Mucosa of stomach (tissue), 1 donor: ENCODE results near the gene COL23A1.
"Not testable (repeated sequence)": the region's sequence is repeated elsewhere in the genome, so short reads cannot be mapped to it uniquely, and the experiment has no call there.

ENCODE experiments used
- H3K27me3 ChIP-seq: one replicate; pipeline ENCODE4 v1.7.0; 2013; ENCODE audit warnings: mild to moderate bottlenecking, low read length; ENCODE audit not compliant: control insufficient read depth, insufficient read depth
- H3K36me3 ChIP-seq: one replicate; pipeline ENCODE4 v1.7.0; 2013; ENCODE audit warnings: low read length; ENCODE audit not compliant: control insufficient read depth, insufficient read depth
- H3K4me1 ChIP-seq: one replicate; pipeline ENCODE4 v1.7.0; 2013; ENCODE audit warnings: mild to moderate bottlenecking, low read length; ENCODE audit not compliant: control insufficient read depth, insufficient read depth
- H3K4me3 ChIP-seq: one replicate; pipeline ENCODE4 v1.7.0; 2013; ENCODE audit warnings: low read length
- H3K9ac ChIP-seq: one replicate; pipeline ENCODE4 v1.7.0; 2013; ENCODE audit warnings: mild to moderate bottlenecking, low read length, moderate library complexity
- H3K9me3 ChIP-seq: one replicate; pipeline ENCODE4 v1.7.0; 2013; ENCODE audit warnings: mild to moderate bottlenecking, low read length, moderate library complexity; ENCODE audit not compliant: control insufficient read depth
- donor health status: Pancreatic carcinoma.

COL23A1 gene

GRCh38 chr5:178304761-178305645 is 285.2 kb downstream of the COL23A1 start:
- Histone ChIP-seq H3K4me1 (no peaks in the 10 kb centered on the region), H3K9me3 (no peaks in the 10 kb centered on the region), H3K4me3 (no peak overlapping the region), H3K36me3 (no peaks in the 10 kb centered on the region), H3K9ac (no peak overlapping the region), H3K27me3 (no peaks in the 10 kb centered on the region)

DNA sequence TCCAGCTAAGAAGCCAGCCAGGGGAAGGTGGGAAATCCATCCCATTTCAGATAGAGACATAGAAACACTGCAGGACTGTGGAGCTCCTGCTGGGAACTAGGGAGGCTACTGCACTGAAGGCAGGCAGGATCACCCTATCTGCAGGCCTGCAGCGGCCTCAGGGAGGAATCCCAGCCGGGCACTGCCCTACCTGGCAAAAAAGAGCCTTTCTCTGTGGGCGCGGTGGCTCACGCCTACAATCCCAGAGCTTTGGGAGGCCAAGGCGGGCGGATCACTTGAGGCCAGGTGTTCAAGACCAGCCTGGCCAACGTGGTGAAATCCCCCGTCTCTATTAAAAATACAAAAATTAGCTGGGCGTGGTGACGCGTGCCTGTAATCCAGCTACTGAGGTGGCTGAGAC is 286.2 kb downstream of the COL23A1 start:
- no peak overlapping the region for H3K9ac ChIP-seq
- H3K9me3 ChIP-seq: no peaks in the 10 kb centered on the region
- no peaks in the 10 kb centered on the region for H3K27me3 ChIP-seq
- H3K4me1 ChIP-seq: no peaks in the 10 kb centered on the region
- H3K4me3 ChIP-seq: no peak overlapping the region
- no peaks in the 10 kb centered on the region for H3K36me3 ChIP-seq

GRCh38 chr5:178302321-178302720 is 287.9 kb downstream of the COL23A1 start:
- not testable (repeated sequence) for H3K27me3 ChIP-seq, H3K9me3 ChIP-seq, H3K36me3 ChIP-seq, H3K4me1 ChIP-seq, H3K4me3 ChIP-seq, H3K9ac ChIP-seq

- H3K36me3 ChIP-seq: no peaks in the 10 kb centered on the region
- no peaks in the 10 kb centered on the region for H3K9me3 ChIP-seq
- no peaks in the 10 kb centered on the region for H3K27me3 ChIP-seq
- H3K4me1 ChIP-seq: no peaks in the 10 kb centered on the region
- H3K9ac ChIP-seq: no peak overlapping the region
- no peak overlapping the region for H3K4me3 ChIP-seq
These were observed 288.6 kb downstream of the COL23A1 start for GRCh38 chr5:178301641-178302040.

DNA sequence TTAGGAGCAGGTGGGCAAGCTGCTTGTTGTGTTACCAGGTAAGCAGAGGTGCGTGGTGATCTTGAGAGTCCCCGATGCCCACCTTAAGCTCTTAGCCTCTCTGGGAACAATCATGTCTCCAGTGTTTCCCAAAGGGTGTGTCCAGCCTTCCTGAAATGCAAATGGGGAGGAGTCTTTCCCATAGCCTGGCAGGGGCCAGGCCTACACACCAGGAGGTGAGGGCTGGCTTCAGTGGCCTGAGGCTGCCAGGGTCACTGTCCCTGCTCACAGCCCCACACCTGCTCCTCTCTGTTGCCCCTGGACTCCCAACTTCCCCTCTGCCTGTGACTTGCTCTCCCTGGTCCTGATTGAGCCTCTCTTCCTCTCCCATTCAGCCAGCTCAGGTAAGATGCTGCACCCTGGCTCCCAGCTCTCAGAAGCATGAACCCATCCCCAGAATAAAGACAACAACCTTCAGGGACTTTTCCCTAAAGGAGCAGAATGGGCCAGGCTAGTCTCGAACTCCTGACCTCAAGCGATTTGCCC is 291.8 kb downstream of the COL23A1 start:
- H3K4me3 ChIP-seq: no peak overlapping the region
- H3K9me3 ChIP-seq: no peaks in the 10 kb centered on the region
- H3K4me1 ChIP-seq: no peaks in the 10 kb centered on the region
- no peak overlapping the region for H3K9ac ChIP-seq
- no peaks in the 10 kb centered on the region for H3K36me3 ChIP-seq
- H3K27me3 ChIP-seq: no peaks in the 10 kb centered on the region

GRCh38 chr5:178297751-178298150 is 292.4 kb downstream of the COL23A1 start:
- no peaks in the 10 kb centered on the region for H3K36me3 ChIP-seq

DNA sequence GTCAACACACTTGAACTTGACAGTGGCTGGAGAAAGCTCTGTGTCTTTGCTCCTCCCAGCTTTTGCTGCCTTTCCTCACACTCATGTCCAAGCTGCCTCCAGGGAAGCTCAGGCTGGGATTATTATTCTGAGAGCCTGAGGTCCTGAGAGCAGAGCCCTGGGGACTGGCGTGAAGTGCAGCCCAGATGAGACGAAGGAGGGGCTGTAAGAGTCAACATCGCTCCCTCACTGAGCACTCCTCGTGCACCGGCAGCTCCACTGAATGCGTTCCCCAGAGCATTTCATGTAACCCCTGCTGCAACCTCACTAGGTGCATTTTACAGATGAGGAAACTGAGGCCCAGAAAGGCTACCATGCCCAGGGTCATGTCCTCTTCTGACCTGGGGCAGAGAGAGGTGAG is 294.1 kb downstream of the COL23A1 start:
- peaks cover 5% of the 10 kb centered on the region for H3K27me3 ChIP-seq

More at GRCh38 chr5:178297751-178298150, 292.4 kb downstream of the COL23A1 start:
- Histone ChIP-seq H3K27me3 (no peaks in the 10 kb centered on the region), H3K4me3 (no peak overlapping the region), H3K4me1 (no peaks in the 10 kb centered on the region), H3K9me3 (no peaks in the 10 kb centered on the region), H3K9ac (no peak overlapping the region)

DNA sequence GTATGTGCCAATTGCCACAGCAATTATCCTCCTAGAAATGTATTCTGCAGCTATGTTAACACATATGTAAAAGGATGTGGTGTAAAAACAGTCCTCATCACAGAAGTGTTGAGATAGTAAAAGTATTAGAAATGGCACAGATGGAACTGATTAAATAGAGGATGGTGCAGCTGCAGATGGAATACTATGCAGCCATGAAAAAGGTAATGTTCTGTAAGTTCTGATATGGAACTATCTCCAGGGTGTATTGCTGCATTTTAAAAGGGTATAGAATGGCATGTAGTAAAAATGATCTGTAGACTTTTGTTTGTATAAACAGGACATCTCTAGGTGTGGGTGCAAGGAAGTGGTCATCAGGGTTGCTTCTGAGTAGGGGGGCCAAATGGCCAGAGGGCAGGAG is 294.6 kb downstream of the COL23A1 start:
- Histone ChIP-seq H3K9ac (no peak overlapping the region), H3K9me3 (no peaks in the 10 kb centered on the region), H3K36me3 (no peaks in the 10 kb centered on the region), H3K27me3 (peaks cover 10% of the 10 kb centered on the region), H3K4me3 (no peak overlapping the region), H3K4me1 (no peaks in the 10 kb centered on the region)

More for the DNA sequence above, 294.1 kb downstream of the COL23A1 start:
- no peaks in the 10 kb centered on the region for H3K9me3 ChIP-seq
- no peaks in the 10 kb centered on the region for H3K4me1 ChIP-seq
- no peak overlapping the region for H3K4me3 ChIP-seq
- H3K9ac ChIP-seq: no peak overlapping the region
- H3K36me3 ChIP-seq: no peaks in the 10 kb centered on the region

DNA sequence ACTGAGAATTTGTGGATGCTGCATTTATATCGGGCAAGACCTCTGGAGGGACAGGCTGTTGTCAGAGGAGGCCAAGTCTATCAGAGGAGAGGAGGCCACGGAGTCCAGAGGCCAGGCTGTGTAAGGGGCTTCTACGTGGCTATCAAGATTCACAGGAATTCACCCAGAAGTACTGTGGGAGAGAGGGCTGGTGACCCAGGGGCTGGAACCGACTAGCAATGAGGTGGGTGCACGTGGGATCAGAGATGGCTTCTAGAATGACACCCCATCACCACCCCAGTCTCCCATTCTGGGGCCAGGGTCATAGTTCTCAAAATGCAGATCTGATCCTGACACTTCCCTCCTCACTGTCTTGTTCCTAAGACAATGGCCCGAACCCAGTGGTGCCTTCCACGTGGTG is 296.4 kb downstream of the COL23A1 start:
- Histone ChIP-seq H3K9ac (no peak overlapping the region), H3K36me3 (no peaks in the 10 kb centered on the region), H3K4me1 (no peaks in the 10 kb centered on the region), H3K9me3 (no peaks in the 10 kb centered on the region), H3K4me3 (no peak overlapping the region), H3K27me3 (peaks cover 17% of the 10 kb centered on the region)

GRCh38 chr5:178293400-178293799 is 296.8 kb downstream of the COL23A1 start:
- Histone ChIP-seq H3K4me3 (no peak overlapping the region), H3K4me1 (no peaks in the 10 kb centered on the region), H3K36me3 (no peaks in the 10 kb centered on the region), H3K9ac (no peak overlapping the region), H3K27me3 (peaks cover 17% of the 10 kb centered on the region), H3K9me3 (no peaks in the 10 kb centered on the region)

DNA sequence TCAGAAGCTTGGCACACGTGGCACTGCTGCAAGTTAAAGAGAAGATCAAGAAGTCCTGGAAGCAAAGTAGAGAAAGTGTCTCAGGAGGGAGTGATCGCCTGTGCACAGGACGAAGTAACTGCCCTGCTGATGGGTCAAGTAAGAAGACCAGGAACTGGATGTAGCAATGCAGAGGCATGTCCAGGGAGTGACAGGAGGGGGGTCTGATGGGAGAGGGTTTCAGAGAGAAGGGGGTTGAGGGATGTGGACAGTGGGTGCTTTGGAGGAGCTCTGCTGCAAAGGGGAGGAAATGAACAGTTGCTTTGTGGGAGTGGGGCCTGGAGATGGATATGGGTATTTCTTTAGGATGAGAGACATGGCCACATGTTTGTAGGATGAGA is 297.4 kb downstream of the COL23A1 start:
- Histone ChIP-seq H3K27me3 (peaks cover 17% of the 10 kb centered on the region), H3K4me1 (no peaks in the 10 kb centered on the region), H3K9me3 (no peaks in the 10 kb centered on the region), H3K36me3 (no peaks in the 10 kb centered on the region), H3K4me3 (no peak overlapping the region), H3K9ac (no peak overlapping the region)

- no peaks in the 10 kb centered on the region for H3K9me3 ChIP-seq
- H3K4me1 ChIP-seq: no peaks in the 10 kb centered on the region
These were observed 298.0 kb downstream of the COL23A1 start for GRCh38 chr5:178291969-178292825.

More at GRCh38 chr5:178291969-178292825, 298.0 kb downstream of the COL23A1 start:
- Histone ChIP-seq H3K9ac (no peak overlapping the region), H3K36me3 (no peaks in the 10 kb centered on the region), H3K4me3 (no peak overlapping the region), H3K27me3 (peaks cover 17% of the 10 kb centered on the region)
